GM23338 (cell line): ENCODE data around the gene KCNIP1. TPM values are rescaled to one million over a fixed set of nuclear protein-coding genes. Genes with fewer than 3 reads are reported as not detected.

ENCODE experiments used
- ATAC-seq: fragments of 200-7000 bp; cut with Tn5 transposase; 3 replicates; pipeline ENCODE4 v1.9.1; 2020
- DNase-seq: peaks from one replicate; pipeline ENCODE4 v3.0.0-alpha.2; 2015; ENCODE audit warnings: low spot score
- H2AFZ ChIP-seq: fragments of 200-600 bp; sonication (generic); 2 replicates; pipeline ENCODE4 v1.8.0; 2016; ENCODE audit warnings: antibody characterized with exemption, mild to moderate bottlenecking, moderate library complexity
- H3F3A ChIP-seq: fragments of 200-600 bp; sonication (generic); replicated peaks from 2 replicates; pipeline ENCODE4 v1.8.0; 2017; ENCODE audit warnings: antibody characterized with exemption, mixed run types, low read depth
- H3K27ac ChIP-seq: fragments of 200-600 bp; sonication (generic); 2 replicates; pipeline ENCODE4 v1.6.1; 2016; ENCODE audit warnings: low read depth
- H3K27me3 ChIP-seq: fragments of 200-600 bp; sonication (generic); 2 replicates; pipeline ENCODE4 v1.8.0; 2016; ENCODE audit warnings: mild to moderate bottlenecking, mixed run types, moderate library complexity; ENCODE audit not compliant: insufficient read depth
- H3K36me3 ChIP-seq: fragments of 200-600 bp; sonication (generic); 2 replicates; pipeline ENCODE4 v1.8.0; 2016; ENCODE audit warnings: mild to moderate bottlenecking; ENCODE audit not compliant: insufficient read depth
- H3K4me1 ChIP-seq: fragments of 200-600 bp; sonication (generic); 2 replicates; pipeline ENCODE4 v1.8.0; 2016; ENCODE audit warnings: mild to moderate bottlenecking, moderate library complexity; ENCODE audit not compliant: insufficient read depth
- H3K4me2 ChIP-seq: fragments of 200-600 bp; sonication (generic); 2 replicates; pipeline ENCODE4 v1.7.1; 2017; ENCODE audit warnings: mixed run types
- H3K4me3 ChIP-seq: fragments of 200-600 bp; sonication (generic); 2 replicates; pipeline ENCODE4 v1.6.1; 2016; ENCODE audit warnings: mixed run types
- H3K79me2 ChIP-seq: fragments of 200-600 bp; sonication (generic); replicated peaks from 2 replicates; pipeline ENCODE4 v1.8.0; 2017; ENCODE audit warnings: mild to moderate bottlenecking; ENCODE audit not compliant: insufficient read depth
- H3K9me2 ChIP-seq: fragments of 200-600 bp; sonication (generic); 2 replicates; pipeline ENCODE4 v1.8.0; 2017; ENCODE audit not compliant: insufficient read depth
- H4K20me1 ChIP-seq: fragments of 200-600 bp; sonication (generic); replicated peaks from 2 replicates; pipeline ENCODE4 v1.8.0; 2017; ENCODE audit warnings: mild to moderate bottlenecking; ENCODE audit not compliant: insufficient read depth
- H3K27ac Mint-ChIP-seq: 2 replicates; pipeline ENCODE4 v1.8.0; 2020; ENCODE audit warnings: inconsistent platforms, mild to moderate bottlenecking, moderate library complexity, mixed read lengths
- H3K27me3 Mint-ChIP-seq: 3 replicates; pipeline ENCODE4 v1.8.0; 2022; ENCODE audit warnings: low read depth, mild to moderate bottlenecking, moderate library complexity, mixed read lengths, inconsistent platforms; ENCODE audit not compliant: insufficient read depth, poor library complexity
- H3K36me3 Mint-ChIP-seq: 3 replicates; pipeline ENCODE4 v1.8.0; 2021; ENCODE audit warnings: low read depth, mild to moderate bottlenecking, inconsistent platforms, moderate library complexity, mixed read lengths
- H3K4me1 Mint-ChIP-seq: 3 replicates; pipeline ENCODE4 v1.8.0; 2020; ENCODE audit warnings: mild to moderate bottlenecking, inconsistent platforms, mixed read lengths
- H3K4me3 Mint-ChIP-seq: 3 replicates; pipeline ENCODE4 v1.8.0; 2021; ENCODE audit warnings: moderate library complexity, mild to moderate bottlenecking, inconsistent platforms, mixed read lengths
- H3K9me3 Mint-ChIP-seq: 3 replicates; pipeline ENCODE4 v1.8.0; 2020; ENCODE audit warnings: moderate library complexity, mild to moderate bottlenecking, inconsistent platforms, mixed read lengths
- CREB1 ChIP-seq: fragments of 250-450 bp; sonication (Bioruptor Pico); IDR thresholded peaks from 2 replicates; pipeline ENCODE4 v1.5.0; 2020; ENCODE audit warnings: low read depth, mild to moderate bottlenecking, moderate library complexity
- CTCF ChIP-seq, 2 experiments: fragments of 200-600 bp in 1 of 2; sonication (generic) in 1 of 2; conservative IDR thresholded peaks; 2 replicates each; pipeline versions ENCODE4 v1.5.1 to v1.6.1; 2016 to 2017; ENCODE audit warnings: antibody characterized with exemption in 2 of 2, low read depth in 2 of 2, mild to moderate bottlenecking in 2 of 2, moderate library complexity in 1 of 2
- ETS1 ChIP-seq: IDR thresholded peaks from 2 replicates; pipeline ENCODE4 v1.6.1; 2016; ENCODE audit warnings: antibody characterized with exemption
- EZH2 ChIP-seq: fragments of 200-600 bp; sonication (generic); IDR thresholded peaks from one replicate; pipeline ENCODE4 v1.8.0; 2017; ENCODE audit warnings: antibody characterized with exemption, mild to moderate bottlenecking, low read depth; ENCODE audit not compliant: unreplicated experiment
- EZH2phosphoT487 ChIP-seq: fragments of 200-600 bp; sonication (generic); IDR thresholded peaks from one replicate; pipeline ENCODE4 v1.8.1; 2018; ENCODE audit warnings: antibody characterized with exemption; ENCODE audit not compliant: unreplicated experiment
- JUNB ChIP-seq: IDR thresholded peaks from one replicate; pipeline ENCODE4 v1.6.1; 2016; ENCODE audit warnings: antibody characterized with exemption; ENCODE audit not compliant: unreplicated experiment
- NANOG ChIP-seq: IDR thresholded peaks from 2 replicates; pipeline ENCODE4 v1.6.1; 2016; ENCODE audit warnings: antibody characterized with exemption, borderline replicate concordance
- POLR2AphosphoS5 ChIP-seq: IDR thresholded peaks from 2 replicates; pipeline ENCODE4 v1.6.1; 2016; ENCODE audit warnings: antibody characterized with exemption, low read depth
- REST ChIP-seq: IDR thresholded peaks from one replicate; pipeline ENCODE4 v1.6.1; 2018; ENCODE audit warnings: antibody characterized with exemption; ENCODE audit not compliant: unreplicated experiment
- STAT1 ChIP-seq: IDR thresholded peaks from one replicate; pipeline ENCODE4 v1.6.1; 2016; ENCODE audit warnings: antibody characterized with exemption; ENCODE audit not compliant: unreplicated experiment
- ZNF114 ChIP-seq: fragments of 250-450 bp; sonication (Bioruptor Pico); IDR thresholded peaks from 2 replicates; pipeline ENCODE4 v1.5.0; 2020; ENCODE audit warnings: mild to moderate bottlenecking, moderate library complexity
- ZNF331 ChIP-seq: fragments of 250-450 bp; sonication (Bioruptor Pico); IDR thresholded peaks from 2 replicates; pipeline ENCODE4 v1.5.0; 2020; ENCODE audit warnings: low read depth, mild to moderate bottlenecking, moderate library complexity
- ZNF462 ChIP-seq: fragments of 250-450 bp; sonication (Bioruptor Pico); IDR thresholded peaks from 2 replicates; pipeline ENCODE4 v1.5.0; 2020; ENCODE audit warnings: mild to moderate bottlenecking, moderate library complexity
- polyA plus RNA-seq: library from polyadenylated mRNA; unstranded; fragments of >200 nt; fragmentation: Nextera tagmentation; extraction: Ambion mirVana; gene quantifications from 2 replicates; pipeline ENCODE4 v1.2.1, GENCODE V29; 2016
- total RNA-seq: library from RNA; depleted of rRNA; stranded (reverse); fragments of >200 nt; shearing (Covaris generic); gene quantifications from 2 replicates; pipeline ENCODE4 v1.2.3, GENCODE V29; 2014

KCNIP1 gene
- total and polyA plus RNA-seq, 2 experiments from 2014 or later: 0.31 to 0.87 TPM

GRCh38 chr5:170480260-170480659 is 23.6 kb upstream of the KCNIP1 start:
- ATAC-seq (no peak), DNase-seq (no peak)
- no peak overlapping the region for H2AFZ ChIP-seq
- Mint-ChIP-seq H3K9me3 (no peaks in the 10 kb centered on the region; the same call in 2 of the 3 replicates), H3K4me1 (peaks cover 16% of the 10 kb centered on the region; the same call in 2 of the 3 replicates), H3K27me3 (peaks cover 4% of the 10 kb centered on the region), H3K4me3 (no peak overlapping the region), H3K36me3 (no peaks in the 10 kb centered on the region), H3K27ac (no peak overlapping the region)
- H3K79me2 ChIP-seq: no peaks in the 10 kb centered on the region
- H3K4me3 ChIP-seq: no peak overlapping the region
- no peak overlapping the region for H3K27ac ChIP-seq
- no peaks in the 10 kb centered on the region; the same call in 1 of the 2 replicates for H3K9me2 ChIP-seq
- no peak for TF ChIP-seq REST
- TF ChIP-seq EZH2: no peak
- no peak for TF ChIP-seq POLR2AphosphoS5
- no peak for TF ChIP-seq CREB1 (CRISPR knock-in tag)
- TF ChIP-seq ETS1: no peak
- TF ChIP-seq CTCF (conservative IDR thresholded peaks at IDR 0.05; ENCODE audit: low read depth in 2 of 2): no peak
- no peak for TF ChIP-seq STAT1
- no peak for TF ChIP-seq JUNB
- TF ChIP-seq ZNF114 (CRISPR knock-in tag): no peak
- TF ChIP-seq NANOG: no peak
- no peak for TF ChIP-seq EZH2phosphoT487
- TF ChIP-seq ZNF331 (CRISPR knock-in tag): no peak
- TF ChIP-seq ZNF462 (CRISPR knock-in tag): no peak
- H3K27me3 ChIP-seq: no peaks in the 10 kb centered on the region
- H3K4me1 ChIP-seq: 0 out of 2 replicates have a peak, but pooled peaks cover 5% of the 10 kb centered on the region
- H3K36me3 ChIP-seq: no peaks in the 10 kb centered on the region
- H3K4me2 ChIP-seq: no peak overlapping the region
- H4K20me1 ChIP-seq: no peaks in the 10 kb centered on the region
- no peaks in the 10 kb centered on the region for H3F3A ChIP-seq
